SK-N-SH treated with all-trans-retinoic acid at 6 μM for 48 hours (cell line): Measurements from ENCODE around the gene CYP26C1.

Source experiments
- ESRRG ChIP-seq: fragments of 250-450 bp; sonication (Bioruptor Pico); IDR thresholded peaks from 2 replicates; pipeline ENCODE4 v1.6.1; 2021; ENCODE audit warnings: mild to moderate bottlenecking
- GLIS3 ChIP-seq: fragments of 250-450 bp; sonication (Bioruptor Pico); IDR thresholded peaks from 2 replicates; pipeline ENCODE4 v1.5.0; 2020; ENCODE audit warnings: mild to moderate bottlenecking, moderate library complexity
- SNAI2 ChIP-seq: fragments of 250-450 bp; sonication (Bioruptor Pico); IDR thresholded peaks from 2 replicates; pipeline ENCODE4 v1.5.0; 2020; ENCODE audit warnings: mild to moderate bottlenecking, moderate library complexity
- TF ChIP-seq, protein P1 (sequence below): fragments of 250-450 bp; sonication (Bioruptor Pico); IDR thresholded peaks from 2 replicates; pipeline ENCODE4 v1.5.1; 2020; ENCODE audit warnings: low read depth, mild to moderate bottlenecking, moderate library complexity

DNA sequence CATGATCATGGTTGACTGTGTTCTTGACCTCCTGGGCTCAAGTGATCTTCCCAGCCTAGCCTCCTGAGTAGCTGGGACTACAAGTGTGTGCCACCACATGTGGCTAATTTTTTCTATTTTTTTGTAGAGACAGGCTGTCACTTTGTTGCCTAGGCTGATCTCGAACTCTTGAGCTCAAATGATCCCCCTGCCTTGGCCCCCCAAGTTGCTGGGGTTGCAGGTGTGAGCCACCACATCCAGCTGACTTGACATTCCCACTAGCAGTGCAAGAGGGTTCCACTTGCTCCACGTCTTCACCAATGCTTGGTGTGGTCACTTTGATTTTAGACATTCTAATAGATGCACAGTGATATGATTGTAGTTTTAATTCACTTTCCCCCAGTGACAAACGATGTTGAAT, 38.2 kb downstream of the CYP26C1 start:
- TF ChIP-seq SNAI2 (CRISPR knock-in tag): no peak
- TF ChIP-seq, protein P1, sequence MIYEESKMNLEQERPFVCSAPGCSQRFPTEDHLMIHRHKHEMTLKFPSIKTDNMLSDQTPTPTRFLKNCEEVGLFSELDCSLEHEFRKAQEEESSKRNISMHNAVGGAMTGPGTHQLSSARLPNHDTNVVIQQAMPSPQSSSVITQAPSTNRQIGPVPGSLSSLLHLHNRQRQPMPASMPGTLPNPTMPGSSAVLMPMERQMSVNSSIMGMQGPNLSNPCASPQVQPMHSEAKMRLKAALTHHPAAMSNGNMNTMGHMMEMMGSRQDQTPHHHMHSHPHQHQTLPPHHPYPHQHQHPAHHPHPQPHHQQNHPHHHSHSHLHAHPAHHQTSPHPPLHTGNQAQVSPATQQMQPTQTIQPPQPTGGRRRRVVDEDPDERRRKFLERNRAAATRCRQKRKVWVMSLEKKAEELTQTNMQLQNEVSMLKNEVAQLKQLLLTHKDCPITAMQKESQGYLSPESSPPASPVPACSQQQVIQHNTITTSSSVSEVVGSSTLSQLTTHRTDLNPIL (CRISPR knock-in tag): no peak
- no peak for TF ChIP-seq ESRRG
- no peak for TF ChIP-seq GLIS3 (CRISPR knock-in tag)
